LNCaP clone FGC (cell line): ENCODE data around the gene PUS7.

Experiments
- DNase-seq: peaks from one replicate; pipeline ENCODE4 v3.0.0-alpha.2; 2011; ENCODE audit warnings: low read depth
- H3K4me3 ChIP-seq: 2 replicates; pipeline ENCODE4 v1.5.1; 2011; ENCODE audit warnings: mild to moderate bottlenecking, low read depth, low read length, control low read depth
- CTCF ChIP-seq: IDR thresholded peaks from 2 replicates; pipeline ENCODE4 v1.5.1; 2012; ENCODE audit warnings: mild to moderate bottlenecking; ENCODE audit not compliant: control insufficient read depth, insufficient read depth; ENCODE audit errors: extremely low read depth

PUS7 gene, protein sequence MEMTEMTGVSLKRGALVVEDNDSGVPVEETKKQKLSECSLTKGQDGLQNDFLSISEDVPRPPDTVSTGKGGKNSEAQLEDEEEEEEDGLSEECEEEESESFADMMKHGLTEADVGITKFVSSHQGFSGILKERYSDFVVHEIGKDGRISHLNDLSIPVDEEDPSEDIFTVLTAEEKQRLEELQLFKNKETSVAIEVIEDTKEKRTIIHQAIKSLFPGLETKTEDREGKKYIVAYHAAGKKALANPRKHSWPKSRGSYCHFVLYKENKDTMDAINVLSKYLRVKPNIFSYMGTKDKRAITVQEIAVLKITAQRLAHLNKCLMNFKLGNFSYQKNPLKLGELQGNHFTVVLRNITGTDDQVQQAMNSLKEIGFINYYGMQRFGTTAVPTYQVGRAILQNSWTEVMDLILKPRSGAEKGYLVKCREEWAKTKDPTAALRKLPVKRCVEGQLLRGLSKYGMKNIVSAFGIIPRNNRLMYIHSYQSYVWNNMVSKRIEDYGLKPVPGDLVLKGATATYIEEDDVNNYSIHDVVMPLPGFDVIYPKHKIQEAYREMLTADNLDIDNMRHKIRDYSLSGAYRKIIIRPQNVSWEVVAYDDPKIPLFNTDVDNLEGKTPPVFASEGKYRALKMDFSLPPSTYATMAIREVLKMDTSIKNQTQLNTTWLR

DNA sequence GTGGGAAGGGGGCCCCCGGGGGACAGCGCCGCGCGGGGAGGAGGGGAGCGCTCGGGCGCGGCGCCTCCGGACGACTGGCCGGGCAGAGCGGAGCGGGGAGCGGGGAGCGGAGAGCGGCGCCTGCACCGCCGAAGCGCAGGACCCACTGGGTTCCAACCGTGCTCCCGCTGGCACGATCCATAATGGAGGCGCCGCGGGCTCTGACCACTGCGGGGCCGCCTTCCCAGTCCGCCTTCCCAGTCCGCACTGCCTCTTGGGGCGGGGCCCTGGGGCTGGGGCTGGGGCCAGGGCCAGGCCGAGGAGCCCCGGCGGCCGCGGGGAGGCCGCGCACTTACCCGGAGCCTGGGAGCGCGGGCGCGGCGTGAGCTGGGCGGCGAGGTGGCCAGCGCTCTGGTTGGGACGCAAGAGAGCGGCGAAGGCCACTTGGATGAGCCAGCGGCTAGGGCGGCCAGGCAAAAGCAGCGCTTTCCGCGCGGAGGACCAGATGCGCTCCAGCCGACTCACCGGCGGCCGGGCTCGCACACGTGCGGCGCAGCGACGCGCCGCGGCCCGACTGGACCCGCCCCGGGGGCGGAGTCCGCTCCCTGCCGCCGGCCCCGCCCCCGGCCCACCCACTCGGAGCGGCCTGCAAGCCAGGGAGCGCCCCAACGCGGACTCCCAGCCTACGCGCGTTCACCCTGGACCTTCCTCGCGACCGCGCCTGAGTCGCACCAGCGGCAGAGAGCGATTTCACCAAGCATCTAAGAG is at the start of gene PUS7:
PUS7 (minus strand) TSS at position 555 of the 747 bp plus-strand sequence. CDS start 13,759 bp downstream, outside the sequence.
- H3K4me3 ChIP-seq = peak within 1 kb of the TSS; percentile 88
- no peak for TF ChIP-seq CTCF
- DNase-seq = peak; percentile 58

- no peak for TF ChIP-seq CTCF
Observed at GRCh38 chr7:105567821-105568220, 45.8 kb upstream of the PUS7 start.

DNA sequence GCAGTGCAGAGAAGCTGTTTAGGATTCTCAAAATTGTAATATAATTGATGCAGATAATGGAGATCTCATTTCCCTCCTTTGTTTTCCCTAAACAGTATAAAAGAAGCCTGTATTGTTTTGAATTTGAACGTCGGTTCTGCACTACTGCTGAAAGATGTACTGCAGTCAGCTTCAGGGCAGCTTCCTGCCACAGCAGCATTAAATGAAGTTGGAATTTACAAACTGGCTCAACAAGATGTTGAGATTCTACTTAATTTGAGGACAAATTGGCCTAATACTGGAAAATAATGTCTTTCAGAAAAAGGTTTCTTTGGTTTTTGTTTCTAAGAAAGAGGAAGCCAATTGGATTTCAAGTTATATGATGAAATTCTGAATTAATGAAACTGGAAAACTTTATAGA is 45.0 kb upstream of the PUS7 start:
- TF ChIP-seq CTCF = no peak
- no peak for DNase-seq
- H3K4me3 ChIP-seq = no peak overlapping the region

More at GRCh38 chr7:105567821-105568220, 45.8 kb upstream of the PUS7 start:
- no peak for DNase-seq
- no peak overlapping the region for H3K4me3 ChIP-seq

GRCh38 chr7:105565190-105565589 is 43.1 kb upstream of the PUS7 start:
- DNase-seq = no peak
- TF ChIP-seq CTCF = no peak
- no peak overlapping the region for H3K4me3 ChIP-seq

- no peak for TF ChIP-seq CTCF
- no peak for DNase-seq
- H3K4me3 ChIP-seq = no peak overlapping the region
Observed at GRCh38 chr7:105559926-105560325, 37.9 kb upstream of the PUS7 start.

GRCh38 chr7:105538339-105538738 is 16.3 kb upstream of the PUS7 start:
- TF ChIP-seq CTCF = no peak
- no peak overlapping the region for H3K4me3 ChIP-seq
- DNase-seq = no peak
